Brain microvascular endothelial cell (primary cell): ENCODE results near the gene TEAD1.

Experiments used
- DNase-seq: peaks from one replicate; pipeline ENCODE4 v3.0.0-alpha.2; 2020
- H3K27ac ChIP-seq: fragments of 250-450 bp; sonication (Bioruptor Pico); 2 replicates; pipeline ENCODE4 v1.5.1; 2020; ENCODE audit warnings: mild to moderate bottlenecking, moderate library complexity
- H3K27me3 ChIP-seq: fragments of 250-450 bp; sonication (Bioruptor Pico); replicated peaks from 2 replicates; pipeline ENCODE4 v1.5.1; 2020; ENCODE audit warnings: mild to moderate bottlenecking
- H3K36me3 ChIP-seq: fragments of 250-450 bp; sonication (Bioruptor Pico); replicated peaks from 2 replicates; pipeline ENCODE4 v1.5.1; 2020; ENCODE audit warnings: mild to moderate bottlenecking
- H3K4me3 ChIP-seq: 2 replicates; pipeline ENCODE4 v1.5.1; 2011; ENCODE audit warnings: low read depth, mild to moderate bottlenecking, control low read depth, low read length, moderate library complexity
- CTCF ChIP-seq: IDR thresholded peaks from 2 replicates; pipeline ENCODE4 v1.5.1; 2011; ENCODE audit warnings: low read depth, mild to moderate bottlenecking, moderate library complexity, low read length, control low read depth, inconsistent platforms; ENCODE audit errors: missing control alignments
- in situ Hi-C: cut with HindIII; loops from 2 replicates; pipeline ENCODE4 v1.10.0; 2017; ENCODE audit warnings: low sequenced_read_pairs, low pct_ligation_motif_present

TEAD1 gene

GRCh38 chr11:12983336-12983735, 309.1 kb downstream of the TEAD1 start:
- no peak overlapping the region for H3K27ac ChIP-seq
- no peak for DNase-seq
- H3K4me3 ChIP-seq = no peak overlapping the region
- no peaks in the 10 kb centered on the region for H3K36me3 ChIP-seq
- TF ChIP-seq CTCF = no peak
- H3K27me3 ChIP-seq = peaks cover 22% of the 10 kb centered on the region
- in situ Hi-C loops = no loop called here

GRCh38 chr11:12986194-12986898, 312.1 kb downstream of the TEAD1 start:
- no peaks in the 10 kb centered on the region for H3K36me3 ChIP-seq
- H3K27ac ChIP-seq = no peak overlapping the region
- H3K27me3 ChIP-seq = peaks cover 9% of the 10 kb centered on the region
- no peak for DNase-seq
- no peak overlapping the region for H3K4me3 ChIP-seq
- in situ Hi-C loops = no loop called here
- TF ChIP-seq CTCF = no peak

DNA sequence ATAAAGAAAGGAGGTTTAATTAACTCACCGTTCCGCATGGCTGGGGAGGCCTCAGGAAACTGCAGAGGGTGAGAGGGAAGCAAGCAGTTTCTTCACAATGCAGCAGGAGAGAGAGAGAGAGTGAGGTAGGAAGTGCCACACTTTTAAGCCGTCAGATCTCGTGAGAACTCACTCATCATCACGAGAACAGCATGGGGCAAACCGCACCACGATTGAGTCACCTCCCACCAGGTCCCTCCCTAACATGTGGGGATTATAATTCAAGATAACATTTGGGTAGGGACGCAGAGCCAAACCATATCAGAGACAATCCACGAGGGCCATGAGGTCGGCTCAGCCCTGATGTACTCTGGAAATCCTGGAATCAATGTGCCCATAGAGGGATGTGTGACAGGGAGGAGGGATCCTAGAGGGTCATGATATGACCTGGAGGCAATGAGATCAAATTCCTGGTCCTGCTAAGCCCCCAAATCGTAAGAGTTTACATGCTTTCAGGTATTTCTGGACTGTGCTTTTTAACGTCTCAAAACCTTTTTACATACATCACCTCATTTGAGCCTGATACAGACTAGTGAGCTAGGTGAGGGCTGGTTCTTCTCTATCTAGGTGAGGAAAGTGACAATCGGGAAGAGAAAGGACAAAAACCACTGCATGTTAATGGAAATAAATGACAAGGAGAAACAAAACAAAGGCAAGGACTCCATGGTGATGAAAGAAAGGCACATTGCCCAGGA, 315.4 kb downstream of the TEAD1 start:
- no peak overlapping the region for H3K27ac ChIP-seq
- in situ Hi-C loops = no loop called here
- no peak for TF ChIP-seq CTCF

DNA sequence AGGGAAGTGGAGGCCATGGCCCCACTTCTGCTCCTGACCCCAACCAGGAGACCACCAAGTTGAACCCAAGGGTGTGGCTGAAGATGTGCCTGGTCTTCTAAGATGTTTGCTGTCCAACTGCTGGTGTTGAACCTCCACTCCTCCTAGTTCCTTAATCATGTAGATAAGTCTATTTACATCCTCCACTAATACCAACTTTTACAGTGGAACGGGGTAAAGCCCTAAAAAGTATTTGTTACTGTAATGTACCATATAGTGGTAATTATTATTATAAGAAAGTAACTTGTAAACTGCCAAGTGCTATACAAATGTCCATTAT, 315.9 kb downstream of the TEAD1 start:
- in situ Hi-C loops = no loop called here
- H3K4me3 ChIP-seq = no peak overlapping the region
- peaks cover 15% of the 10 kb centered on the region for H3K27me3 ChIP-seq
- H3K36me3 ChIP-seq = no peaks in the 10 kb centered on the region
- no peak for DNase-seq
- no peak overlapping the region for H3K27ac ChIP-seq
- no peak for TF ChIP-seq CTCF

More for the DNA sequence above, 315.4 kb downstream of the TEAD1 start:
- Histone ChIP-seq H3K36me3 (no peaks in the 10 kb centered on the region), H3K4me3 (no peak overlapping the region), H3K27me3 (peaks cover 15% of the 10 kb centered on the region)
- DNase-seq = no peak

DNA sequence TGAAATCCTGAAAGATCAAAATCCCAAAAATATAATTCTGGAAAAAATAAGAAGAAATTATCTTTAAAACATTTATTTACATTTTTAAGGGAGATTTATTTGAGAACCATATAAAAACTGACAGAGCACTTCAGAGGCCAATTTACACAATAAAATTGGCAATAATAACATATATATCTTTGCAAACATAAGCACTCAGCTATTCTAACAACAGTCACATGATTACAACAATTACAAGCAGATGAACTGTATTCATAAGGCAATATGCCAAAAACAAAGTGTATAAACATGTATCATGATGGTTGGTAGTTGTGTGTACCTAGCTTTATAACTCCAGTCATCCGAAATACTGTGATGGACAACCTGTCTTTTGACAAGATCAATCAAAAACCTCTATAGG, 317.2 kb downstream of the TEAD1 start:
- in situ Hi-C loops = no loop called here
- Histone ChIP-seq H3K27me3 (peaks cover 11% of the 10 kb centered on the region), H3K4me3 (no peak overlapping the region), H3K36me3 (no peaks in the 10 kb centered on the region), H3K27ac (no peak overlapping the region)
- no peak for DNase-seq
- no peak for TF ChIP-seq CTCF
